Testis (tissue), 3 donors: ENCODE results near the gene ARHGEF4. TPM values are rescaled to one million over a fixed set of nuclear protein-coding genes. Genes with fewer than 3 reads are reported as not detected.
A peak's percentile ranks its signal among the peaks of the same experiment; 100 is the strongest.

Source experiments
- DNase-seq: peaks from one replicate; pipeline ENCODE4 v3.0.0-alpha.2; 2019
- H3K27ac ChIP-seq, 2 donors: fragments of 200-600 bp; sonication (generic); one replicate each; pipeline ENCODE4 v1.5.1; 2019
- H3K27me3 ChIP-seq: fragments of 200-600 bp; sonication (generic); one replicate; pipeline ENCODE4 v1.5.1; 2019
- H3K36me3 ChIP-seq: fragments of 200-600 bp; sonication (generic); one replicate; pipeline ENCODE4 v1.5.1; 2017; ENCODE audit warnings: low read depth; ENCODE audit errors: missing control alignments
- H3K4me1 ChIP-seq: fragments of 200-600 bp; sonication (generic); one replicate; pipeline ENCODE4 v1.5.1; 2019
- H3K4me3 ChIP-seq, 2 donors: fragments of 200-600 bp; sonication (generic); one replicate each; pipeline ENCODE4 v1.5.1; 2017 to 2019
- H3K9me3 ChIP-seq: fragments of 200-600 bp; sonication (generic); one replicate; pipeline ENCODE4 v1.5.1; 2017
- CTCF ChIP-seq, 3 experiments: fragments of 450-650 bp in 2 of 3; fragments of 200-600 bp in 1 of 3; sonication (generic) in 1 of 3; IDR thresholded peaks; one replicate each; pipeline ENCODE4 v1.5.1; 2016 to 2019; ENCODE audit warnings: antibody characterized with exemption in 3 of 3, mild to moderate bottlenecking in 2 of 3, moderate library complexity in 1 of 3
- POLR2A ChIP-seq: fragments of 450-650 bp; IDR thresholded peaks from one replicate; pipeline ENCODE4 v1.6.1; 2017; ENCODE audit warnings: antibody characterized with exemption, mild to moderate bottlenecking, moderate library complexity
- WGBS, 2 donors: methylation state at CpG; one replicate each; pipeline ENCODE4 v1.1.5; 2018; 5-methylcytosine and 5-hydroxymethylcytosine counted together
- intact Hi-C: fragments of 100-400 bp; cut with DNase I; formaldehyde crosslinking; loops from one replicate; pipeline ENCODE4 v1.15.1; 2023; ENCODE audit warnings: low total_unique reads
- polyA plus RNA-seq: library from polyadenylated mRNA; stranded (reverse); fragments of 350-450 nt; fragmentation: Illumina TruSeq; extraction: RNeasy Lipid Tissue Mini Kit (QIAGEN cat#74804); gene quantifications from one replicate; pipeline ENCODE4 v1.2.3, GENCODE V29; 2014; ENCODE audit warnings: low read depth, low replicate concordance; ENCODE audit not compliant: insufficient read depth
- total RNA-seq, 2 donors: library from RNA; depleted of rRNA; stranded (reverse); fragments of >200 nt; gene quantifications; one replicate each; pipeline ENCODE4 v1.2.3, GENCODE V29; 2016

The ARHGEF4 gene
- total and polyA plus RNA-seq, 3 donors from 2014 or later = 18.0 to 37.4 (median 36.3) TPM

DNA sequence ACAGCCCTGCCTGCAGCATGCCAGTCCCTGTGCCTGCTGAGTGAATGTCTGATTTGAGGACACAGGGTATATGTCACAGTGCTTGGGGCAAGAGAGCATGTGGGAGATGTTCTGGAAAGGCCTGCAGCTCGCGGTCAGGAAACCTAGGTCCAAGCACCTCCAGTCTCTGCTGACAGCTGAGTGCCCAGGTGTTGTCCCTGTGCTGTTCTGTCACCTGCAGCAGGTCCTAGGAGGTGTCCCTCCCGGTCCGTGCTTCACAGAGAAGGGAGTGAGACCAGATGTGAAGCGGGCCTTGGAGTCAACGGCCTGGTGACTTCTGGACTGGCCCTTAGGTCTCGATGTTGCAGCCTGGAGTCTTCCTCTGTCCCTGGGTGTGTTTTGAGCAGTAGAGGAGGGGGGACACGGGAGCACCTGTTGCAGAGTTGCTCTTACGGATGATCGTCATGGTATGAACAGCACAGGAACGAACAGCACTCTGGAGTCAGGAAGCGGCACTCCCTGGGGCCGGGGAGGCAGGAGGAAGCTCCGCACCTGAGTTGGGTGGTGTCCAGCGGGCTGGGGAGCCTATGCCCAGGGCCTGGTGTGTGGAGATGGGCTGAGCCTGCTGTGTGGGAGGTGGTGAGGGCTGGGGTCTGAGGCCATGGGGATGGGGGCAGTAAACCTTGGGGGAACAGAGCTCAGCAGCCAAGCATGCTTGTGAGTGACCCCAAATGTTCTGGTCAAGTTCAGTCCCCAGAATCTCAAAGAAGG lies 21.6 kb upstream of the ARHGEF4 start:
- TF ChIP-seq CTCF (IDR thresholded peaks at IDR 0.05) (no peak), POLR2A (no peak)
- no peaks in the 10 kb centered on the region for H3K36me3 ChIP-seq
- no peak overlapping the region for H3K4me3 ChIP-seq
- no peak overlapping the region for H3K27ac ChIP-seq
- intact Hi-C loops = no loop called here
- 82 to 93% methylated on average over 15 of the region's 15 CpGs for WGBS, 2 donors
- no peaks in the 10 kb centered on the region for H3K27me3 ChIP-seq
- H3K9me3 ChIP-seq = no peaks in the 10 kb centered on the region
- H3K4me1 ChIP-seq = no peaks in the 10 kb centered on the region
- no peak for DNase-seq

DNA sequence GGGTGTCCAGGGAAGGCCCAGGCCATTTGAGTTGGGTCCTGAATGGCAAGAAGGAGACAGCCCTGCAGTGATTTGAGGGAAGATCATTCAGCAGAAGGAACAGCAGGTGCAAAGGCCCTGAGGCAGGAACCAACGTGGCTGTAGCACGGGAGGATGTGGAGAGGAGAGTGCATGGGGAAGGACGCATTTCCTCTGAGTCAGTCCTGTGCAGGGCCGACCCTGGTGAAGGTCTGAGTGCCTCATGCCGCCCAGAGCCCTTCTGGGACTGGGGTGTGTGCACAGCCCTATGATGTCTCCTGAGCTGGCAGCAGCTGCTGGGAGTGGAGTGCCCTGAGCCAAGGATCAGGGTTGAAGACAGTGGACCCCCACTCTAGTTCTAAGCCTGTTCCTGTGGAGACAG lies 17.9 kb upstream of the ARHGEF4 start:
- intact Hi-C loops = no loop called here
- H3K27ac ChIP-seq = no peak overlapping the region
- DNase-seq = no peak

GRCh38 chr2:130819226-130819607 lies 17.5 kb upstream of the ARHGEF4 start:
- intact Hi-C loops = no loop called here

More for the DNA sequence above, 17.9 kb upstream of the ARHGEF4 start:
- Histone ChIP-seq H3K9me3 (no peaks in the 10 kb centered on the region), H3K4me3 (no peak overlapping the region), H3K36me3 (no peaks in the 10 kb centered on the region), H3K27me3 (no peaks in the 10 kb centered on the region), H3K4me1 (no peaks in the 10 kb centered on the region)
- TF ChIP-seq POLR2A (no peak), CTCF (IDR thresholded peaks at IDR 0.05) (no peak)
- 85 to 87% methylated on average over 5 of the region's 5 CpGs for WGBS, 2 donors

DNA sequence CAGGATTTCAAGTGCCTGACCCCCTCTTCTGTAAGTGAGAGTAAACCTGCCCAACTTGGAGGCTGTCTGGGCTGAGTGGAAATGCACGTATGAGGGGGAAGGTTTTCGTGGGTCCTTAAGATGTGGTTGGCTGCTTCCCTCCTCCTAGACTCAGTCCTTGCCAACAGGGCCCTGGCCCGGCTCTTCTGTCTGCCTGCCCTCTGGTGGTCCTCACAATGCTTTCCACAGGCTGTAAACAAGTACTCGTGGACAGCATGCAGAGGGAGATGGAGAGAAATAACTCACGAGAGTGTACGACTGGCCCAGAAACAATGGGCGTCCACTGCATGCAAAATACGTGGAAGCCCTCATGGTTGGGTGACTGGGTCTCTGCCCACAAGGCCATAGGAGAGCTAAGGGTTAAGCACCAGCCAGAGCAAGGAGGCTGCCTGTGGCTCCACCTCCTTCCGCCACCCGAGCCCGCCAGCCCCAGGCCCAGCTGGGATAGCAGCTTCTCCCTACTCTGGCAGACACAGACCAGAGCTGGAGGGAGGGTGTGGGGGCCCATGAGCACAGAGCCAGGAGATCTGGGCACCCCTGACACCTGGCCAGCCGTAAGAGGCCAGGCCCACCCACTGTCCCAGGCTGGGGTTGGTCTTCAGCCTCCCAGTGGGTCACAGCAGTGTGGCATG lies 17.0 kb upstream of the ARHGEF4 start:
- peak overlapping the region in 1 of 2 donors; percentile 71 for H3K27ac ChIP-seq
- 51 to 52% methylated on average over 8 to 12 of the region's 12 CpGs for WGBS, 2 donors
- no peaks in the 10 kb centered on the region for H3K9me3 ChIP-seq
- H3K4me3 ChIP-seq = no peak overlapping the region
- no peaks in the 10 kb centered on the region for H3K4me1 ChIP-seq
- H3K36me3 ChIP-seq = no peaks in the 10 kb centered on the region
- H3K27me3 ChIP-seq = no peaks in the 10 kb centered on the region
- intact Hi-C loops = no loop called here
- no peak for DNase-seq
- TF ChIP-seq POLR2A = no peak
- TF ChIP-seq CTCF (IDR thresholded peaks at IDR 0.05) = no peak

More at GRCh38 chr2:130819226-130819607, 17.5 kb upstream of the ARHGEF4 start:
- H3K9me3 ChIP-seq = no peaks in the 10 kb centered on the region
- H3K27ac ChIP-seq = no peak overlapping the region
- 72 to 81% methylated on average over 2 to 14 of the region's 14 CpGs for WGBS, 2 donors
- no peak overlapping the region for H3K4me3 ChIP-seq
- no peaks in the 10 kb centered on the region for H3K36me3 ChIP-seq
- TF ChIP-seq POLR2A (no peak), CTCF (IDR thresholded peaks at IDR 0.05) (no peak)
- no peaks in the 10 kb centered on the region for H3K27me3 ChIP-seq
- no peaks in the 10 kb centered on the region for H3K4me1 ChIP-seq
- no peak for DNase-seq
